ENCODE results near the gene FBXL19.

DNA sequence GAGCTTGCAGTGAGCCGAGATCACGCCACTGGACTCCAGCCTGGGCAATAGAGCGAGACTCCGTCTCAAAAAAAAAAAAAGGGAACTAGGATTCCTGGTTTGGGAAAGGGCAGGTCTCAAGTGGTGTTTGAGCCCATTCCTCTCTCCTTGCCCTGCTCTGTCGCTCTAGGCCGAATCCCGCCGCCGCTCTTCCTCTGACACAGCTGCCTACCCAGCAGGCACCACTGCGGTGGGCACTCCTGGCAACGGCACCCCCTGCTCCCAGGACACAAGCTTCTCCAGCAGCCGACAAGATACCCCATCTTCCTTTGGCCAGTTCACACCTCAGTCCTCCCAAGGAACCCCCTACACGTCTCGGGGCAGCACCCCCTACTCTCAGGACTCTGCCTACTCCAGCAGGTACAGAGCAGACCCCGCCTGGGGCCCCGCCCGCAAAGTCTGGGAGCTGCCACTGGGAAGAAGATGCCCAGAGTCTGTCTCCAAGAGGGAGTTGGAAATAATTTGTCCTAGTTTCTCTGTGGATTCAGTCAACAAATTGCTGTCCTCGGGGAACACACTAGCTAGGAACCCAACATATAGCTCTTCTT, 40.6 kb downstream of the FBXL19 start:
- TF ChIP-seq, protein P1, sequence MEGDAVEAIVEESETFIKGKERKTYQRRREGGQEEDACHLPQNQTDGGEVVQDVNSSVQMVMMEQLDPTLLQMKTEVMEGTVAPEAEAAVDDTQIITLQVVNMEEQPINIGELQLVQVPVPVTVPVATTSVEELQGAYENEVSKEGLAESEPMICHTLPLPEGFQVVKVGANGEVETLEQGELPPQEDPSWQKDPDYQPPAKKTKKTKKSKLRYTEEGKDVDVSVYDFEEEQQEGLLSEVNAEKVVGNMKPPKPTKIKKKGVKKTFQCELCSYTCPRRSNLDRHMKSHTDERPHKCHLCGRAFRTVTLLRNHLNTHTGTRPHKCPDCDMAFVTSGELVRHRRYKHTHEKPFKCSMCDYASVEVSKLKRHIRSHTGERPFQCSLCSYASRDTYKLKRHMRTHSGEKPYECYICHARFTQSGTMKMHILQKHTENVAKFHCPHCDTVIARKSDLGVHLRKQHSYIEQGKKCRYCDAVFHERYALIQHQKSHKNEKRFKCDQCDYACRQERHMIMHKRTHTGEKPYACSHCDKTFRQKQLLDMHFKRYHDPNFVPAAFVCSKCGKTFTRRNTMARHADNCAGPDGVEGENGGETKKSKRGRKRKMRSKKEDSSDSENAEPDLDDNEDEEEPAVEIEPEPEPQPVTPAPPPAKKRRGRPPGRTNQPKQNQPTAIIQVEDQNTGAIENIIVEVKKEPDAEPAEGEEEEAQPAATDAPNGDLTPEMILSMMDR (conservative IDR thresholded peaks at IDR 0.05 in 1 of 2, IDR thresholded peaks at IDR 0.05 in 1 of 2; ENCODE audit: extremely low read depth in 1 of 2, insufficient read depth in 1 of 2, low read depth in 1 of 2, low read length in 2 of 2) = no peak
- no peak for TF ChIP-seq EZH2 (IDR thresholded peaks at IDR 0.05; ENCODE audit: borderline replicate concordance, low read length)
